K562 (cell line): ENCODE measurements around the gene LSM12. TPM values are rescaled to one million over a fixed set of nuclear protein-coding genes. Genes with fewer than 3 reads are reported as not detected.
A peak's percentile ranks its signal among the peaks of the same experiment; 100 is the strongest.

Experiments
- ARID4B ChIP-seq: sonication (generic); formaldehyde crosslinking; IDR thresholded peaks from 2 replicates; pipeline ENCODE4 v1.8.0; 2022; ENCODE audit warnings: mild to moderate bottlenecking, missing genetic modification reagents
- ATF6 ChIP-seq: sonication (generic); formaldehyde crosslinking; IDR thresholded peaks from 2 replicates; pipeline ENCODE4 v1.4.0; 2020; ENCODE audit warnings: mild to moderate bottlenecking, missing genetic modification reagents
- GTF2E2 ChIP-seq: fragments of 200-800 bp; sonication (Bioruptor generic); IDR thresholded peaks from 2 replicates; pipeline ENCODE4 v1.6.1; 2016; ENCODE audit warnings: missing genetic modification characterization, missing compliant biosample characterization
- GTF3C2 ChIP-seq: IDR thresholded peaks from 3 replicates; pipeline ENCODE4 v1.6.1; 2011; ENCODE audit warnings: borderline replicate concordance, mild to moderate bottlenecking, moderate library complexity; ENCODE audit not compliant: insufficient read length; ENCODE audit errors: extremely low read depth
- KAT8 ChIP-seq: fragments of 450-650 bp; IDR thresholded peaks from 2 replicates; pipeline ENCODE4 v1.6.1; 2016; ENCODE audit warnings: low read depth, mild to moderate bottlenecking
- KLF6 ChIP-seq: fragments of 250-450 bp; sonication (Bioruptor Pico); IDR thresholded peaks from 2 replicates; pipeline ENCODE4 v1.4.0; 2020; ENCODE audit warnings: mild to moderate bottlenecking, moderate library complexity, borderline replicate concordance
- NKRF ChIP-seq: fragments of 450-650 bp; IDR thresholded peaks from 2 replicates; pipeline ENCODE4 v1.6.1; 2016; ENCODE audit warnings: borderline replicate concordance
- NONO ChIP-seq, 2 experiments: fragments of 200-400 bp in 1 of 2; fragments of 450-650 bp in 1 of 2; formaldehyde crosslinking in 1 of 2; IDR thresholded peaks; 2 replicates each; pipeline ENCODE4 v1.6.1; 2017; ENCODE audit warnings: low read depth in 2 of 2, mild to moderate bottlenecking in 2 of 2, moderate library complexity in 2 of 2, low read length in 1 of 2
- SAFB ChIP-seq: fragments of 200-400 bp; formaldehyde crosslinking; IDR thresholded peaks from 2 replicates; pipeline ENCODE4 v1.6.1; 2017; ENCODE audit warnings: low read depth, low read length, borderline replicate concordance
- SMAD3 ChIP-seq: fragments of 450-650 bp; formaldehyde crosslinking; conservative IDR thresholded peaks from 2 replicates; pipeline ENCODE4 v1.4.0; 2020; ENCODE audit warnings: mild to moderate bottlenecking
- TCF7L2 ChIP-seq: fragments of 150-350 bp; IDR thresholded peaks from 2 replicates; pipeline ENCODE4 v1.6.1; 2016; ENCODE audit warnings: low read depth, mild to moderate bottlenecking, low read length, moderate library complexity
- ZC3H11A ChIP-seq: IDR thresholded peaks from 2 replicates; pipeline ENCODE4 v1.6.1; 2012; ENCODE audit warnings: low read depth, low read length, improper control_type of control experiment
- polyA plus RNA-seq, 8 experiments: library from polyadenylated mRNA; depleted of rRNA in 4 of 8; stranded (reverse) in 5 of 8; unstranded in 3 of 8; fragments of >200 nt; fragmentation: Nextera tagmentation in 2 of 8; fragmentation: Illumina TruSeq in 1 of 8; extraction: Ambion mirVana in 2 of 8; extraction: Trizol in 1 of 8; gene quantifications; 2 replicates each; pipeline versions ENCODE4 v1.2.1 to v1.2.3, GENCODE V29; 2011 to 2014; ENCODE audit warnings: inconsistent platforms in 1 of 8, missing spikeins in 1 of 8
- total RNA-seq, 7 experiments: library from RNA; depleted of rRNA in 6 of 7; stranded (reverse); fragments of >200 nt in 6 of 7; fragmentation: Illumina TruSeq in 2 of 7; extraction: Trizol in 2 of 7; gene quantifications; 2 replicates each; pipeline versions ENCODE4 v1.2.1 to v1.2.3, GENCODE V29; 2011 to 2021; ENCODE audit warnings: low replicate concordance in 1 of 7

The LSM12 gene
- total and polyA plus RNA-seq, 9 of the 15 experiments (the other 6 are each of a cell fraction or from before 2014, with no cell fraction given): 53.0 to 258 (median 89.3) TPM

- TF ChIP-seq GTF3C2 (no peak), TCF7L2 (no peak), KLF6 (no peak), ZC3H11A (no peak), SAFB (no peak), NKRF (peak; percentile 58; the same call in 1 of the 2 replicates), ARID4B (CRISPR knock-in tag) (0 out of 2 replicates have a peak, but pooled peaks have one; percentile 29), SMAD3 (CRISPR knock-in tag) (no peak), KAT8 (no peak), NONO (IDR thresholded peaks at IDR 0.05; ENCODE audit: low read depth in 2 of 2, low read length in 1 of 2) (peak in 1 of 2 experiments; percentile 67; a peak in 1 of 4 replicates), ATF6 (CRISPR knock-in tag) (no peak; the same call in 1 of the 2 replicates), GTF2E2 (tag) (no peak)
These were observed 59.7 kb downstream of the LSM12 start (continued) for GRCh38 chr17:44006598-44007345.
